IPS-18a (cell line): ENCODE measurements around the gene BCL3.

ENCODE experiments used
- H3K27ac ChIP-seq: one replicate; pipeline ENCODE4 v1.5.1; 2013; ENCODE audit warnings: low read length
- H3K27me3 ChIP-seq: one replicate; pipeline ENCODE4 v1.6.1; 2013; ENCODE audit warnings: mild to moderate bottlenecking, low read length; ENCODE audit not compliant: control insufficient read depth, insufficient read depth
- H3K36me3 ChIP-seq: one replicate; pipeline ENCODE4 v1.6.1; 2013; ENCODE audit warnings: low read depth, low read length; ENCODE audit not compliant: control insufficient read depth
- H3K4me1 ChIP-seq: one replicate; pipeline ENCODE4 v1.6.1; 2013; ENCODE audit warnings: low read depth, low read length; ENCODE audit not compliant: control insufficient read depth
- H3K4me3 ChIP-seq: one replicate; pipeline ENCODE4 v1.5.1; 2013; ENCODE audit warnings: low read length
- H3K9ac ChIP-seq: one replicate; pipeline ENCODE4 v1.6.1; 2013; ENCODE audit warnings: mild to moderate bottlenecking, low read length, moderate library complexity
- H3K9me3 ChIP-seq: one replicate; pipeline ENCODE4 v1.6.1; 2013; ENCODE audit warnings: low read depth, low read length; ENCODE audit not compliant: control insufficient read depth

Gene BCL3

GRCh38 chr19:44745341-44745831 lies 3.1 kb upstream of the BCL3 start:
- Histone ChIP-seq H3K9me3 (no peaks in the 10 kb centered on the region), H3K27me3 (peaks cover 53% of the 10 kb centered on the region), H3K27ac (no peak overlapping the region), H3K9ac (no peak overlapping the region), H3K36me3 (no peaks in the 10 kb centered on the region), H3K4me3 (no peak overlapping the region), H3K4me1 (peaks cover 2% of the 10 kb centered on the region)

- Histone ChIP-seq H3K36me3 (no peaks in the 10 kb centered on the region), H3K27ac (no peak overlapping the region), H3K9ac (no peak overlapping the region), H3K4me3 (no peak overlapping the region), H3K9me3 (no peaks in the 10 kb centered on the region), H3K27me3 (peaks cover 60% of the 10 kb centered on the region), H3K4me1 (peaks cover 2% of the 10 kb centered on the region)
Observed at GRCh38 chr19:44745887-44746600, 2.5 kb upstream of the BCL3 start.

- Histone ChIP-seq H3K27ac (no peak overlapping the region), H3K27me3 (peaks cover 65% of the 10 kb centered on the region), H3K36me3 (no peaks in the 10 kb centered on the region), H3K9me3 (no peaks in the 10 kb centered on the region), H3K4me1 (peaks cover 2% of the 10 kb centered on the region), H3K4me3 (no peak overlapping the region), H3K9ac (no peak overlapping the region)
Observed at GRCh38 chr19:44746616-44746945, 1.9 kb upstream of the BCL3 start.

GRCh38 chr19:44746946-44747738 lies 1.4 kb upstream of the BCL3 start:
- Histone ChIP-seq H3K9ac (peak overlapping the region; percentile 35), H3K4me3 (peak overlapping the region; percentile 71), H3K4me1 (no peaks in the 10 kb centered on the region)

GRCh38 chr19:44747739-44748425 lies 626 bp upstream of the BCL3 start:
- no peaks in the 10 kb centered on the region for H3K36me3 ChIP-seq
- H3K9me3 ChIP-seq: no peaks in the 10 kb centered on the region
- H3K4me3 ChIP-seq: peak overlapping the region; percentile 71
- no peak overlapping the region for H3K27ac ChIP-seq
- peaks cover 4% of the 10 kb centered on the region for H3K4me1 ChIP-seq
- peaks cover 77% of the 10 kb centered on the region for H3K27me3 ChIP-seq
- H3K9ac ChIP-seq: peak overlapping the region; percentile 35

More at GRCh38 chr19:44746946-44747738, 1.4 kb upstream of the BCL3 start:
- Histone ChIP-seq H3K9me3 (no peaks in the 10 kb centered on the region), H3K27me3 (peaks cover 70% of the 10 kb centered on the region), H3K36me3 (no peaks in the 10 kb centered on the region), H3K27ac (no peak overlapping the region)

- H3K4me3 ChIP-seq: peak overlapping the region; percentile 71
- peaks cover 11% of the 10 kb centered on the region for H3K4me1 ChIP-seq
- no peak overlapping the region for H3K27ac ChIP-seq
- H3K9me3 ChIP-seq: no peaks in the 10 kb centered on the region
- peaks cover 90% of the 10 kb centered on the region for H3K27me3 ChIP-seq
- H3K36me3 ChIP-seq: no peaks in the 10 kb centered on the region
- H3K9ac ChIP-seq: no peak overlapping the region
Observed at GRCh38 chr19:44749292-44749691, 784 bp downstream of the BCL3 start.

GRCh38 chr19:44749994-44750393 lies 1.5 kb downstream of the BCL3 start:
- Histone ChIP-seq H3K4me1 (peaks cover 16% of the 10 kb centered on the region), H3K27me3 (peaks cover 92% of the 10 kb centered on the region), H3K27ac (no peak overlapping the region), H3K4me3 (no peak overlapping the region), H3K36me3 (no peaks in the 10 kb centered on the region), H3K9ac (no peak overlapping the region), H3K9me3 (no peaks in the 10 kb centered on the region)

GRCh38 chr19:44752123-44752815 lies 3.8 kb downstream of the BCL3 start:
- H3K4me1 ChIP-seq: peaks cover 21% of the 10 kb centered on the region
- no peaks in the 10 kb centered on the region for H3K36me3 ChIP-seq
- H3K27ac ChIP-seq: no peak overlapping the region
- peak overlapping the region; percentile 17 for H3K4me3 ChIP-seq
- no peaks in the 10 kb centered on the region for H3K9me3 ChIP-seq
- peaks cover 92% of the 10 kb centered on the region for H3K27me3 ChIP-seq
- H3K9ac ChIP-seq: no peak overlapping the region

- Histone ChIP-seq H3K9ac (no peak overlapping the region), H3K9me3 (no peaks in the 10 kb centered on the region), H3K27me3 (peaks cover 92% of the 10 kb centered on the region), H3K27ac (no peak overlapping the region), H3K36me3 (no peaks in the 10 kb centered on the region), H3K4me3 (peak overlapping the region; percentile 17), H3K4me1 (peaks cover 21% of the 10 kb centered on the region)
Observed at GRCh38 chr19:44752816-44753625, 4.5 kb downstream of the BCL3 start.

- H3K36me3 ChIP-seq: no peaks in the 10 kb centered on the region
- H3K9ac ChIP-seq: no peak overlapping the region
Observed at GRCh38 chr19:44753626-44753931, 5.1 kb downstream of the BCL3 start.

More at GRCh38 chr19:44753626-44753931, 5.1 kb downstream of the BCL3 start:
- peaks cover 25% of the 10 kb centered on the region for H3K4me1 ChIP-seq
- peak overlapping the region; percentile 59 for H3K4me3 ChIP-seq
- H3K27ac ChIP-seq: no peak overlapping the region
- no peaks in the 10 kb centered on the region for H3K9me3 ChIP-seq
- H3K27me3 ChIP-seq: peaks cover 96% of the 10 kb centered on the region
